HG03066 (cell line): ENCODE data around the gene ATL2.

ENCODE experiments used
- ATAC-seq: cut with Tn5 transposase; IDR thresholded peaks from one replicate; pipeline ENCODE4 v1.9.1; 2021; ENCODE audit warnings: low read depth; ENCODE audit not compliant: unreplicated experiment

The ATL2 gene

GRCh38 chr2:38255211-38255610 is 121.9 kb downstream of the ATL2 start:
- no peak for ATAC-seq

GRCh38 chr2:38254796-38255195 is 122.3 kb downstream of the ATL2 start:
- no peak for ATAC-seq

- no peak for ATAC-seq
Observed at GRCh38 chr2:38251940-38252339, 125.1 kb downstream of the ATL2 start.

GRCh38 chr2:38248707-38249106 is 128.4 kb downstream of the ATL2 start:
- no peak for ATAC-seq

- no peak for ATAC-seq
Observed at GRCh38 chr2:38248255-38248654, 128.8 kb downstream of the ATL2 start.

GRCh38 chr2:38246105-38246504 is 131.0 kb downstream of the ATL2 start:
- no peak for ATAC-seq

- ATAC-seq: no peak
Observed at GRCh38 chr2:38245114-38245641, 131.9 kb downstream of the ATL2 start.

- no peak for ATAC-seq
Observed at GRCh38 chr2:38244301-38244700, 132.8 kb downstream of the ATL2 start.
